Naive thymus-derived CD4-positive, alpha-beta T cell (primary cell): ENCODE data around the gene TTC34. TPM values are rescaled to one million over a fixed set of nuclear protein-coding genes. Genes with fewer than 3 reads are reported as not detected.

Experiments
- ATAC-seq: fragments of 150-1000 bp; cut with Tn5 transposase; 2 replicates; pipeline ENCODE4 v1.10.0; 2021; ENCODE audit warnings: mild to moderate bottlenecking, moderate library complexity
- CTCF ChIA-PET: fragments of 350-600 bp; sonication (Branson Sonifier 250); formaldehyde crosslinking; loops from one replicate; lab custom pipeline; 2021; ENCODE audit warnings: antibody characterized with exemption; lab: Charles Lee
- POLR2A ChIA-PET: fragments of 350-600 bp; sonication (Branson Sonifier 250); formaldehyde crosslinking; loops from one replicate; lab custom pipeline; 2021; ENCODE audit warnings: antibody characterized with exemption, inconsistent platforms; lab: Charles Lee
- DNase-seq, 9 donors: peaks; one replicate each; pipeline versions ENCODE4 v3.0.0 to v3.0.0-alpha.2; 2020 to 2022; ENCODE audit warnings: mixed read lengths in 1 of 9
- H3K27ac ChIP-seq: one replicate; pipeline ENCODE4 v1.7.0; 2013; ENCODE audit warnings: mild to moderate bottlenecking, low read depth, low read length, moderate library complexity
- H3K27me3 ChIP-seq, 2 donors: one replicate each; pipeline ENCODE4 v1.7.0; 2013; ENCODE audit warnings: low read length in 2 of 2, mild to moderate bottlenecking in 2 of 2, moderate library complexity in 2 of 2; ENCODE audit not compliant: control insufficient read depth in 2 of 2, insufficient read depth in 2 of 2
- H3K36me3 ChIP-seq, 3 experiments: 1 replicate in 2 of 3; 2 replicates in 1 of 3; pipeline ENCODE4 v1.7.0; 2013; ENCODE audit warnings: low read length in 3 of 3, mild to moderate bottlenecking in 3 of 3, moderate library complexity in 1 of 3; ENCODE audit not compliant: insufficient read depth in 3 of 3, control insufficient read depth in 2 of 3
- H3K4me1 ChIP-seq, 2 donors: one replicate each; pipeline ENCODE4 v1.7.0; 2013; ENCODE audit warnings: low read length in 2 of 2, mild to moderate bottlenecking in 2 of 2, moderate library complexity in 1 of 2; ENCODE audit not compliant: control insufficient read depth in 2 of 2, insufficient read depth in 2 of 2
- H3K4me3 ChIP-seq: 2 replicates; pipeline ENCODE4 v1.7.0; 2013; ENCODE audit warnings: mild to moderate bottlenecking, low read length
- H3K9me3 ChIP-seq, 3 experiments: 1 replicate in 2 of 3; 2 replicates in 1 of 3; pipeline ENCODE4 v1.7.0; 2013; ENCODE audit warnings: low read length in 3 of 3; ENCODE audit not compliant: control insufficient read depth in 2 of 3
- H3K27ac Mint-ChIP-seq, 9 donors: one replicate each; pipeline ENCODE4 v1.8.0; 2020 to 2022; ENCODE audit warnings: mixed read lengths in 9 of 9, mild to moderate bottlenecking in 8 of 9, moderate library complexity in 5 of 9, inconsistent platforms in 2 of 9
- H3K27me3 Mint-ChIP-seq, 5 donors: one replicate each; pipeline ENCODE4 v1.8.0; 2021 to 2022; ENCODE audit warnings: mixed read lengths in 5 of 5, mild to moderate bottlenecking in 1 of 5
- H3K36me3 Mint-ChIP-seq, 5 donors: one replicate each; pipeline ENCODE4 v1.8.0; 2020 to 2022; ENCODE audit warnings: mixed read lengths in 5 of 5, mild to moderate bottlenecking in 3 of 5, inconsistent platforms in 1 of 5
- H3K4me1 Mint-ChIP-seq, 7 donors: one replicate each; pipeline ENCODE4 v1.8.0; 2020 to 2022; ENCODE audit warnings: mixed read lengths in 7 of 7, mild to moderate bottlenecking in 3 of 7, inconsistent platforms in 1 of 7
- H3K4me3 Mint-ChIP-seq, 10 donors: one replicate each; pipeline ENCODE4 v1.8.0; 2020 to 2022; ENCODE audit warnings: mild to moderate bottlenecking in 10 of 10, mixed read lengths in 10 of 10, moderate library complexity in 6 of 10, inconsistent platforms in 2 of 10
- H3K9me3 Mint-ChIP-seq, 11 donors: one replicate each; pipeline ENCODE4 v1.8.0; 2020 to 2022; ENCODE audit warnings: mixed read lengths in 11 of 11, mild to moderate bottlenecking in 4 of 11, inconsistent platforms in 1 of 11, moderate library complexity in 1 of 11
- intact Hi-C, 2 donors: fragments of 100-400 bp; cut with micrococcal nuclease; formaldehyde crosslinking; loops; one replicate each; pipeline ENCODE4 v1.15.1; 2023
- polyA plus RNA-seq, 2 donors: library from polyadenylated mRNA; unstranded; fragments of 300-500 nt; fragmentation: Illumina TruSeq; gene quantifications; one replicate each; pipeline ENCODE4 v1.2.3, GENCODE V29; 2021
- total RNA-seq, 6 experiments: library from RNA in 5 of 6; stranded (reverse) in 5 of 6; gene quantifications; 1 replicate in 5 of 6; 2 replicates in 1 of 6; pipeline ENCODE4 v1.2.3 and lab custom pipeline; 2021 to 2026

TTC34 gene
- total and polyA plus RNA-seq, 7 experiments from 2014 or later, result 0.28 to 8.0 (median 2.1) TPM

DNA sequence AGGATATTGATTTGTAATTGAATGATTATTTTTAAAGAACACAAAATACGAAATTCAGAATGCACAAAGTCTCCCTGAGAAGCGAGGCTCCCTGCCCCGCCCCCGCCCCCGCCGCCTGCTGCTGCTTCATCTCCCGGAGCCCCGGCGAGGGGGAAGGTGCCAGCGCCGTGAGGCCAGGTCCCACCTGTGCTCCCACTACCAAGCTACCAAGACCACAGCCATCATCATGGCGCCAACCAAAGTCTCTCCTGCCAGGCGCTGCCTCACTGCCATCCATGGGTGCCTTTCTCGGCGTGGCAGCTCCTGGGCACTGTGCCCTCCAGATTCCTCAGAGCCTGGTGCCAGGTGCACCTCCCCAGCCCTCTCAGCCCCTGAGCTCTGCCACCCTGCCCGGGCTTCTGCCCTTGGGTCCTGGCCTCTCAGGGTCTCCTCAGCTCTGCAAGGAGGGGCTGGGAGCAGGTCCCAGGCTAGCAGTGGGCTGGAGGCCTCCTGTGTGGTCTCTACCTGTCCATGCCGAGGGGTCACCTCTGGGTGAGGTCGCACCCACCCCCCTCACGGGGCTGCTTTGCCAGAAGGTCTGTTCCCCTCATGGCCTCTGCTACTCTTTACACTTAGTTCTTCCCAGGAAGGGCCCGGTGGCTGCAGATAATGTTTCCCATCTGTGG lies 29.4 kb upstream of the TTC34 start:
- Histone ChIP-seq H3K27ac (no peak overlapping the region), H3K27me3 (no peaks in the 10 kb centered on the region), H3K9me3 (peaks cover 0 to 14% (median 0%) of the 10 kb centered on the region in 3 experiments), H3K36me3 (no peaks in the 10 kb centered on the region), H3K4me1 (no peaks in the 10 kb centered on the region), H3K4me3 (no peak overlapping the region)
- ChIA-PET CTCF (interaction anchor here (1.2 kb wide), 1 partner anchor 8 kb away, joined by 3 read pairs; no protein-coding TSS in a partner anchor), POLR2A (no interaction called here)
- intact Hi-C loops, result no loop called here
- peaks cover 0 to 7% (median 5%) of the 10 kb centered on the region in 7 donors for H3K4me1 Mint-ChIP-seq
- DNase-seq (no peak), ATAC-seq (no peak)
- no peak overlapping the region for H3K27ac Mint-ChIP-seq
- H3K36me3 Mint-ChIP-seq, result no peaks in the 10 kb centered on the region
- no peak overlapping the region for H3K4me3 Mint-ChIP-seq
- H3K27me3 Mint-ChIP-seq, result no peaks in the 10 kb centered on the region
- H3K9me3 Mint-ChIP-seq, result peaks cover 0 to 10% (median 4%) of the 10 kb centered on the region in 11 donors

- no peak for DNase-seq
- Histone ChIP-seq H3K36me3 (no peaks in the 10 kb centered on the region), H3K9me3 (peaks cover 0 to 14% (median 0%) of the 10 kb centered on the region in 3 experiments), H3K4me1 (no peaks in the 10 kb centered on the region), H3K27me3 (no peaks in the 10 kb centered on the region), H3K4me3 (no peak overlapping the region), H3K27ac (no peak overlapping the region)
- intact Hi-C loops, result no loop called here
- no peak for ATAC-seq
- Mint-ChIP-seq H3K27ac (no peak overlapping the region), H3K36me3 (no peaks in the 10 kb centered on the region), H3K4me3 (no peak overlapping the region), H3K9me3 (peaks cover 0 to 10% (median 4%) of the 10 kb centered on the region in 11 donors), H3K27me3 (no peaks in the 10 kb centered on the region), H3K4me1 (peaks cover 0 to 7% (median 5%) of the 10 kb centered on the region in 7 donors)
- ChIA-PET POLR2A (no interaction called here), CTCF (interaction anchor here (1.2 kb wide), 1 partner anchor 8 kb away, joined by 3 read pairs; no protein-coding TSS in a partner anchor)
These were observed 28.5 kb upstream of the TTC34 start for GRCh38 chr1:2829846-2830615.

GRCh38 chr1:2828586-2829250 lies 27.2 kb upstream of the TTC34 start:
- intact Hi-C loops, result no loop called here
- ATAC-seq (no peak), DNase-seq (peak in 1 of 9 donors; percentile 4)
- Mint-ChIP-seq H3K4me3 (no peak overlapping the region), H3K27ac (no peak overlapping the region), H3K27me3 (peaks cover 0 to 5% (median 0%) of the 10 kb centered on the region in 5 donors), H3K4me1 (peaks cover 0 to 6% (median 5%) of the 10 kb centered on the region in 7 donors), H3K36me3 (no peaks in the 10 kb centered on the region), H3K9me3 (peaks cover 0 to 10% (median 4%) of the 10 kb centered on the region in 11 donors)
- ChIA-PET POLR2A (no interaction called here), CTCF (interaction anchor here (0.5 kb wide), 1 partner anchor 10 kb away, joined by 4 read pairs; no protein-coding TSS in a partner anchor)
- Histone ChIP-seq H3K4me1 (no peaks in the 10 kb centered on the region), H3K4me3 (no peak overlapping the region), H3K27ac (no peak overlapping the region), H3K27me3 (no peaks in the 10 kb centered on the region), H3K9me3 (peaks cover 0 to 14% (median 0%) of the 10 kb centered on the region in 3 experiments), H3K36me3 (no peaks in the 10 kb centered on the region)

DNA sequence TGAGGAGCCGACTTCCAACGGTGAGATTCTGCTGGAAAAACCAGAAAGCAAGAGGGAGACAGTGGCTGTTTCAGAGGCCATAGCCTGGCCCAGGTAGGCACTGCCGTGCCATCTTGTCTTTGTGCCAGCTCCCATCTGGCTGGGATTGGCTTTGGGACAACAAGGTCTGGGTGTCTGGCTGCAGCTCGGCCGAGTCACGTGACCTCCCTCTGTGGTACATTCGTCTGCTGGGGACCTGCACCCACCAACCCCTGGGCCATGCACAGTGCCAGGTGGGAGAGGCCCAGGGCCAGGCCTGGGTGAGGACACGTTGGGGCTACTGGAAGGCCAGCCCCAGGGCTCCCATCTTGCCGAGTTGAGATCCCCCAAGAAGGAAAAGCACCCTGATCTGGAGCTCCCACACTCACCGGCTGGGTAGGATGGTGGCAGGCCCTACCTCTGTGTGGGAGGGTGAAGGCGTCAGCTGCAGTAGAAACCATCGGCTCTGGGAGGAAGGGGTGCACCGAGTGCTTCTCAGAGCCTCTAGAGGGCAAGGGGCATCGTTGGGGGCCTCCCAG lies 25.3 kb upstream of the TTC34 start:
- ChIA-PET POLR2A (no interaction called here), CTCF (no interaction called here)
- no peaks in the 10 kb centered on the region for H3K36me3 ChIP-seq

DNA sequence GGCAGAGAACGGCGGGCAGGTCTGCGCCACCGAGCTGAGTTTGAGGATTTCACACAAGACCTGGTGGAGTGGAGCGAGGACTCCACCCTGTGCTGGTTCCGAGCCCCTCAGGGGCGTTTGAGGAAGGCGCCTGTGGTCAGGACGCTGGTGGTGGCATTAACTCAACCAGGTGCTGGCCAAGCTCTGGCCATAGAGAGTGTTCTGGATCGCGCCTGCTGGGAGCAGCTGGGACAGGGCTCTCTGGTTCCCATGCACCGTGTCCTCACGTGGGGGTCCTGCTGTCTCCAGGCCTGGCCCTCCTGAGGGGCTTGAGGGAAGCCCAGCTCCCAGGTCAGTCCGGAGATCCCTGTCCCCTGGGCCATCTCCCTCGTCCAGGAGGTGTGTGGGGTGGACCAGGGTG lies 24.8 kb upstream of the TTC34 start:
- no peak overlapping the region for H3K27ac ChIP-seq
- no peak for DNase-seq

More for the DNA sequence above, 25.3 kb upstream of the TTC34 start:
- no peaks in the 10 kb centered on the region for H3K27me3 ChIP-seq
- Mint-ChIP-seq H3K4me3 (no peak overlapping the region), H3K36me3 (no peaks in the 10 kb centered on the region), H3K9me3 (peaks cover 0 to 10% (median 4%) of the 10 kb centered on the region in 11 donors), H3K4me1 (peaks cover 0 to 6% (median 4%) of the 10 kb centered on the region in 7 donors), H3K27me3 (peaks cover 0 to 5% (median 0%) of the 10 kb centered on the region in 5 donors), H3K27ac (no peak overlapping the region)
- H3K4me1 ChIP-seq, result peaks cover 0 to 8% of the 10 kb centered on the region in 2 donors
- no peak overlapping the region for H3K27ac ChIP-seq
- ATAC-seq (no peak), DNase-seq (peak in 1 of 9 donors; percentile 2)
- H3K9me3 ChIP-seq, result peaks cover 0 to 14% (median 0%) of the 10 kb centered on the region in 3 experiments
- intact Hi-C loops, result no loop called here
- H3K4me3 ChIP-seq, result no peak overlapping the region

More for the DNA sequence above, 24.8 kb upstream of the TTC34 start:
- ChIA-PET CTCF (no interaction called here), POLR2A (no interaction called here)
- Mint-ChIP-seq H3K4me3 (no peak overlapping the region), H3K27ac (no peak overlapping the region), H3K4me1 (peaks cover 0 to 6% (median 4%) of the 10 kb centered on the region in 7 donors), H3K36me3 (no peaks in the 10 kb centered on the region), H3K9me3 (peaks cover 0 to 10% (median 4%) of the 10 kb centered on the region in 11 donors), H3K27me3 (peaks cover 0 to 5% (median 0%) of the 10 kb centered on the region in 5 donors)
- intact Hi-C loops, result no loop called here
- ATAC-seq, result no peak
- Histone ChIP-seq H3K4me1 (peaks cover 0 to 12% of the 10 kb centered on the region in 2 donors), H3K27me3 (no peaks in the 10 kb centered on the region), H3K36me3 (no peaks in the 10 kb centered on the region), H3K4me3 (no peak overlapping the region), H3K9me3 (peaks cover 0 to 14% (median 0%) of the 10 kb centered on the region in 3 experiments)
